Iris pigment epithelial cell (primary cell): ENCODE measurements around the gene NKAPL.
"Not testable (repeated sequence)": the region's sequence is repeated elsewhere in the genome, so short reads cannot be mapped to it uniquely, and the experiment has no call there.

Experiments
- DNase-seq: peaks from one replicate; pipeline ENCODE4 v3.0.0-alpha.2; 2011; ENCODE audit warnings: low read depth

NKAPL gene

GRCh38 chr6:28296520-28297060 lies 37.5 kb downstream of the NKAPL start:
- DNase-seq: peak; percentile 4

GRCh38 chr6:28303570-28303969 lies 44.5 kb downstream of the NKAPL start:
- no peak for DNase-seq

- DNase-seq: not testable (repeated sequence)
These were observed 47.3 kb downstream of the NKAPL start for GRCh38 chr6:28306363-28306762.
